Karpas-422 (cell line): ENCODE data around the gene CCDC106. TPM values are rescaled to one million over a fixed set of nuclear protein-coding genes. Genes with fewer than 3 reads are reported as not detected.

Experiments used
- DNase-seq: peaks from one replicate; pipeline ENCODE4 v3.0.0-alpha.2; 2015
- H2AFZ ChIP-seq: fragments of 200-600 bp; sonication (generic); 2 replicates; pipeline ENCODE4 v1.6.1; 2014; ENCODE audit warnings: antibody characterized with exemption, low read length, mixed read lengths
- H3K27ac ChIP-seq: fragments of 200-600 bp; sonication (generic); 2 replicates; pipeline ENCODE4 v1.5.1; 2014; ENCODE audit warnings: mild to moderate bottlenecking, low read length, moderate library complexity
- H3K27me3 ChIP-seq: fragments of 200-600 bp; sonication (generic); 2 replicates; pipeline ENCODE4 v1.6.1; 2014; ENCODE audit warnings: low read length, mixed read lengths
- H3K36me3 ChIP-seq: fragments of 200-600 bp; sonication (generic); 2 replicates; pipeline ENCODE4 v1.6.1; 2014; ENCODE audit warnings: low read length, mixed read lengths; ENCODE audit not compliant: insufficient read depth
- H3K4me1 ChIP-seq: fragments of 200-600 bp; sonication (generic); 2 replicates; pipeline ENCODE4 v1.6.1; 2014; ENCODE audit warnings: mild to moderate bottlenecking, low read length, mixed read lengths
- H3K4me2 ChIP-seq: fragments of 200-600 bp; sonication (generic); 2 replicates; pipeline ENCODE4 v1.6.1; 2014; ENCODE audit warnings: low read length, low read depth, mild to moderate bottlenecking; ENCODE audit not compliant: poor library complexity, severe bottlenecking
- H3K4me3 ChIP-seq: fragments of 200-600 bp; sonication (generic); 2 replicates; pipeline ENCODE4 v1.5.1; 2014; ENCODE audit warnings: mild to moderate bottlenecking, antibody characterized with exemption, low read length, mixed read lengths
- H3K79me2 ChIP-seq: fragments of 200-600 bp; sonication (generic); 2 replicates; pipeline ENCODE4 v1.6.1; 2014; ENCODE audit warnings: mild to moderate bottlenecking, low read length, mixed read lengths
- H3K9ac ChIP-seq: fragments of 200-600 bp; sonication (generic); 2 replicates; pipeline ENCODE4 v1.6.0; 2014; ENCODE audit warnings: low read length
- H3K9me2 ChIP-seq: fragments of 200-600 bp; sonication (generic), shearing (Covaris generic); replicated peaks from 2 replicates; pipeline ENCODE4 v1.6.0; 2014; ENCODE audit warnings: mild to moderate bottlenecking, low read length, moderate library complexity; ENCODE audit not compliant: insufficient read depth
- H3K9me3 ChIP-seq: fragments of 300-700, 200-600 bp; sonication (generic); 2 replicates; pipeline ENCODE4 v1.6.1; 2014; ENCODE audit warnings: low read length, mixed read lengths
- H4K20me1 ChIP-seq: fragments of 200-600 bp; sonication (generic); 2 replicates; pipeline ENCODE4 v1.6.1; 2014; ENCODE audit warnings: mild to moderate bottlenecking, antibody characterized with exemption, low read length, low read depth; ENCODE audit not compliant: insufficient read depth
- total RNA-seq: library from RNA; depleted of rRNA; stranded (reverse); fragments of >200 nt; shearing (Covaris generic); gene quantifications from 2 replicates; pipeline ENCODE4 v1.2.3, GENCODE V29; 2014; ENCODE audit warnings: low replicate concordance

CCDC106 gene
- total RNA-seq, 1 experiment from 2014 or later: 26.2 TPM

DNA sequence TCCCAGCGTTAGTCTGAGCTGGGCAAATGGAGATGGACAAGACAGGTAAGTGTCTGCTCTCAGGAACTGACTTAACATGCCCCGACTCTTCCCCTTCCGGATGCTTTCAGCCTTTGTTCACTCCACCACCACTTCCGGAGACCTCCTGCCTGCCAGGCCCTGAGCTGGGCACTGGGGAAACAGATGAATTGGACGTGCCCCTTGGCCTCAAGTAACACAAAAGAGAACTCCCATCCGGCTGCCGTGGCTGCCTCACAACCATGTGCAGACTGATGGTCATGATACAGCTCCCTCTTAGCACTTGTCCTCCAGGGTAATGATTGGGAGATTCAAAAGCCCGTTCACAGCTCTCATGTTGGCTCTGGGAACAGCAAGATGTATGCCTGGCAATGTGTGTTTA lies 30.6 kb upstream of the CCDC106 start:
- peaks cover 8% of the 10 kb centered on the region; the same call in 1 of the 2 replicates for H3K79me2 ChIP-seq
- no peak overlapping the region for H2AFZ ChIP-seq
- no peak overlapping the region for H3K9ac ChIP-seq
- DNase-seq: no peak
- H3K4me1 ChIP-seq: peaks cover 13% of the 10 kb centered on the region
- no peaks in the 10 kb centered on the region for H3K9me3 ChIP-seq
- no peaks in the 10 kb centered on the region for H3K27me3 ChIP-seq
- no peaks in the 10 kb centered on the region for H3K9me2 ChIP-seq
- no peak overlapping the region for H3K4me2 ChIP-seq
- H3K27ac ChIP-seq: no peak overlapping the region
- no peak overlapping the region for H3K4me3 ChIP-seq
- H3K36me3 ChIP-seq: peaks cover 3% of the 10 kb centered on the region; the same call in 1 of the 2 replicates
- 0 out of 2 replicates have a peak, but pooled peaks cover 4% of the 10 kb centered on the region for H4K20me1 ChIP-seq

DNA sequence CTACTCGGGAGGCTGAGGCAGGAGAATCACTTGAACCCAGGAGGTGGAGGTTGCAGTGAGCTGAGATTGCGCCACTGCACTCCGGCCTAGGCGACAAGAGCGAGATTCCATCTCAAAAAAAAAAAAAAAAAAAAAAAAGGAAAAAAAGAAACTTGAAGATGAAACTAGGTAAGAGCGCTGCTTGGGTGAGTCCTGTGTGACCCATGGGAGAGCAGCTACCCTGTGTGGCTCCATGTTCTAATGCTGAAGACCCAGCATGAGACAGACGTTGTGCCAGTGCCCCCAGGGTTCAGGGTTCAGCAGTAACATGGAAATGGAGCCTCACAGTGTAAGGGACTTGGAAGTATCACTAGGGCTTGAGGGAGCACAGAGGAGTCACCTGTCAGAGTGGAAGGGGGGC lies 29.6 kb upstream of the CCDC106 start:
- H3K27me3 ChIP-seq: no peaks in the 10 kb centered on the region
- H3K9me3 ChIP-seq: no peaks in the 10 kb centered on the region
- DNase-seq: peak; percentile 43
- H3K9me2 ChIP-seq: no peaks in the 10 kb centered on the region
- no peak overlapping the region for H3K9ac ChIP-seq
- H3K79me2 ChIP-seq: no peaks in the 10 kb centered on the region
- H3K4me1 ChIP-seq: peaks cover 13% of the 10 kb centered on the region
- H4K20me1 ChIP-seq: no peaks in the 10 kb centered on the region
- no peak overlapping the region for H3K4me2 ChIP-seq
- H3K4me3 ChIP-seq: no peak overlapping the region
- H3K27ac ChIP-seq: no peak overlapping the region
- H2AFZ ChIP-seq: no peak overlapping the region
- peaks cover 3% of the 10 kb centered on the region; the same call in 1 of the 2 replicates for H3K36me3 ChIP-seq

DNA sequence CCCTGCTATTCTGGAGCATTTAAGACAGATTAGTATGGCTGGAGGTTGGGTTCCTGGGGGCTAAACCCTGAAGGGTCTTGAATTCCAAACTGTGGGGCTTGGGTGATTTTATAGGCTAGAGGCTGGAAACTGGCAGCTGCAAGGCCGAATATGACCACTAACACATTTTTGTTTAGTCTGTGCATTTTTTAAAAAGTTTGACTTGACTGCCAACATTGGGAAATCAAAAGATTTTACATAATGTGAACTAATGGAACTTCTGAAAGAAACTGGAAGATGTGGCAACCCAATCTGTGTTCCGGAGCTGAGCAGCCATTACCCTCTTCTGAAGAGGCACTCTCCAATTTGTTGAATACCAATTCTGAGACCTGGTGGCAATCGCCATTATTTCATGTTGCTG lies 28.7 kb upstream of the CCDC106 start:
- Histone ChIP-seq H3K4me2 (no peak overlapping the region), H3K36me3 (peaks cover 3% of the 10 kb centered on the region; the same call in 1 of the 2 replicates), H3K79me2 (no peaks in the 10 kb centered on the region), H3K9ac (no peak overlapping the region), H3K9me2 (no peaks in the 10 kb centered on the region), H3K4me1 (peaks cover 13% of the 10 kb centered on the region), H3K27me3 (no peaks in the 10 kb centered on the region), H2AFZ (no peak overlapping the region), H3K9me3 (no peaks in the 10 kb centered on the region), H3K4me3 (no peak overlapping the region), H4K20me1 (no peaks in the 10 kb centered on the region), H3K27ac (no peak overlapping the region)
- peak; percentile 40 for DNase-seq

DNA sequence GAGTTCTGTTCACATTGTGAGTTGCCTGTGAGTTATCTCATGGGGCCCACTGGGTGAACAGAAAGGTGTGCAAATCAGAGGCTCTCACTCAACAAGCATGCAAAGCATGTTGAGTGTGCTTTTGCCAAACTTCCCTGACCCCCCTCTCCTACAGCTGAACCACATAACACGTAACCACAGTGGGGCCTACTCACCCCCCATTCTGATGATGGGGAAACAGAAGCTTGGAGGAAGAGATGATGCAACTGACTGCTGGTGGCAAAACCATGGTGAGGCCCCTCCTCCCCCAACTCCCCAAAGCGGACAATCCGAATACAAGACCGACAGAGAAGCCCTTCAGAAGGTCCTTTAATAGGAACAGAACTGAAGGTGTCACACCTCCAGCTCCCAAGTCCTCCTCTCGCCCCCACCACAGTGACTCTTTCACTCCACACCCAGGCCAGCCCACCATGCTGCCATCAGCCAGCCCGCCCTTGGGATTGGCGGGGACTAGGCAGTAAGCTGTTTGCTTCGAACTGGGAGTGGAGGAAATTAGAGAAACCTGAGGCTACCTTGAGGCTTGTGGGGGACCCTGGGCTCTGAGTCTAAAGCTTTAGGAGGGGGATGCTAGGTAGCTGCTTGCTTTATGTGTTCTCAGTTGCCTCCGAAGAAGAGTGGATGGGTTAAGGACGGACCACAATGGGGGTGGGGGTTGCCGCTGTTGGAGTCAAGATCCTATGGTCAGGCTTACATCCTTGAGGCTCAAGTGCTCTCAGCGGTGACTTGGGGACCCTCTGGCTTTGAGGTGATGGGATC lies 27.4 kb upstream of the CCDC106 start:
- H3K36me3 ChIP-seq: peaks cover 3% of the 10 kb centered on the region; the same call in 1 of the 2 replicates
- no peaks in the 10 kb centered on the region for H3K27me3 ChIP-seq
- no peaks in the 10 kb centered on the region for H3K9me3 ChIP-seq
- H4K20me1 ChIP-seq: no peaks in the 10 kb centered on the region
- DNase-seq: peak; percentile 40
- H3K9ac ChIP-seq: no peak overlapping the region
- peak overlapping the region; percentile 15; the same call in 1 of the 2 replicates for H3K27ac ChIP-seq
- H3K79me2 ChIP-seq: no peaks in the 10 kb centered on the region
- no peaks in the 10 kb centered on the region for H3K9me2 ChIP-seq
- H3K4me2 ChIP-seq: no peak overlapping the region
- no peak overlapping the region for H2AFZ ChIP-seq
- no peak overlapping the region for H3K4me3 ChIP-seq
- peaks cover 20% of the 10 kb centered on the region for H3K4me1 ChIP-seq

DNA sequence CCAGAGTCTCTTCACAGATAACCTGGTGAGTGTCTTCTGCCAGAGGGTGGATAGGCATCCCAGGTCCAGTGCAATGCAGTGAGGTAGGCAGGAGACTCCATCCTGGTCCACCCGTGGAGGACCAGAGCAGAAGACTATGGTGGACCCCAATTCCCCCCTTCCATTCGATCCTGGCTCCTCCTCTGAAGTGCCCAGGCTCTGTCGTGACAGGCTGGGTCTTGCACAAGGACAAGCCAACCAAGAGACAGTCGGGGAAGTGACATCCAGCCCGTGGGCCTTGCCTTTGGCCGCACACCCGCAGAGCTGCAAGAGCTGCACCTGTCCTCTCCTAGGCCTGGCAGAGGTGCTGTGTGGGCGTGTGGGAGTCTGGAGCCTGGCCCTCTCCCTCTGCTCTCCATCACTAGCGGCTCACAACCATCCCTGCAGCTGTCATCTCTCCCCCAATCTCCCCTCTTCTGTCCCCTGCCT lies 26.8 kb upstream of the CCDC106 start:
- H2AFZ ChIP-seq: no peak overlapping the region
- H3K4me1 ChIP-seq: peaks cover 20% of the 10 kb centered on the region
- no peaks in the 10 kb centered on the region for H3K79me2 ChIP-seq
- no peak overlapping the region for H3K27ac ChIP-seq
- no peak overlapping the region for H3K9ac ChIP-seq
- H4K20me1 ChIP-seq: no peaks in the 10 kb centered on the region
- H3K36me3 ChIP-seq: peaks cover 3% of the 10 kb centered on the region; the same call in 1 of the 2 replicates
- no peak overlapping the region for H3K4me3 ChIP-seq
- H3K9me3 ChIP-seq: no peaks in the 10 kb centered on the region
- no peaks in the 10 kb centered on the region for H3K9me2 ChIP-seq
- H3K27me3 ChIP-seq: no peaks in the 10 kb centered on the region
- peak; percentile 43 for DNase-seq
- no peak overlapping the region for H3K4me2 ChIP-seq

DNA sequence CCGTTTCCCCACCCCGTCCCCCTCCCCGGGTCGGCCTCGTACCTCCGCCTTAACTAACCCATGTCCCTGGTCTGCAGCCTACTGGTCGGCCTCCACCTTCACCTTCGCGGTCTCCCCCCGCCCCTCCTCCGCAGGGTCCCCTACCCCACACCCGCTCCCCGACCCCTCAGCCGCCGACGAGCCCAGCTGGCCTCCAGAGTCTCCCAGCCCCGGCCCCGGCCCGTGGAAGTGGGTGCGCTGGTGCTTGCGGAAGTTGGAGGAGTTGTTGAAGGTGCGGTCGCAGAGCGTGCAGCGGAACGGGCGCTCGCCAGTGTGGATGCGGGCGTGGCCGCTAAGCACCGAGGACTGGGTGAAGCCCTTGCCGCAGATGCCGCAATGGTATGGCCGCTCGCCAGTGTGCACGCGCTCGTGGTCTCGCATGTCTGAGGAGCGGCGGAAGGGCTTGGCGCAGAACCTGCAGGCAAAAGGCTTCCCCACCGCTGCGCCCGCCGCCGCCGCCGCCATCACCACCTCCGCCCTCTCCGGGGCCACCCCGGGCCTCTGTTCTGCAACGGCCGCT lies 26.3 kb upstream of the CCDC106 start:
- no peak overlapping the region for H3K4me2 ChIP-seq
- H3K4me1 ChIP-seq: peaks cover 20% of the 10 kb centered on the region
- H3K27ac ChIP-seq: no peak overlapping the region
- H3K9me2 ChIP-seq: no peaks in the 10 kb centered on the region
- H2AFZ ChIP-seq: no peak overlapping the region
- H3K4me3 ChIP-seq: no peak overlapping the region
- no peak for DNase-seq
- no peaks in the 10 kb centered on the region for H4K20me1 ChIP-seq
- no peak overlapping the region for H3K9ac ChIP-seq
- H3K36me3 ChIP-seq: peaks cover 3% of the 10 kb centered on the region; the same call in 1 of the 2 replicates
- H3K9me3 ChIP-seq: no peaks in the 10 kb centered on the region
- H3K27me3 ChIP-seq: no peaks in the 10 kb centered on the region
- no peaks in the 10 kb centered on the region for H3K79me2 ChIP-seq

DNA sequence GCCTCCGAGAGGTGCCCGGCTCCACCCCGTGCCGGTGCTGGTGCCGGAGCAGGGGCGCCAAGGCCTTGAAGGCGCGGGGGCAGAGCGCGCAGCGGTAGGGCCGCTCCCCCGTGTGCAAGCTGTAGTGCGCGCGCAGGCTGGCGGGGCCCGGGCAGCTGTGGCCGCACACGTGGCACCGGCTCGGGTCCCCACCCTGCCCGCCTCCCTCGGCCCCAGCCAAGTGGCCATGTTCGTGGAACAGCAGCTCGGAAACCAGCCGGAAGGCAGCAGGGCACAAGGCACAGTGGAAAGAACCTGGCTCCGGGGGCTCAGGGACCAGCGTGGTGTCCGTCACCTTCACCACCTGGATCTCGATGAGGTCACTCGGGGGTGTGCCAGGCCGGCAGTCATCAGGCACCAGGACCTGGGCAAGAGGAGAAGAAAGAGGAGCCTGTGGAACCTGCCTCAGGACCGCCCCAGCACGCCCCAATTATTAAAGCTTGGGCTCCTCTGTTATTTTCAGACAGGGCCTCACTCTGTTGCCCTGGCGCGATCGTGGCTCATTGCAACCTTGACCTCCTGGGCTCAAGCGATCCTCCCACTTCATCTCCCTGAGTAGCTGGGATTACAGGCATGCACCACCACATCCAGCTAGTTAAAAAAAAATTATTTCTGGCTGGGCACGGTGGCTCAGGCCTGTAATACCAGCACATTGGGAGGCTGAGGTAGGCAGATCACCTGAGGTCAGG lies 25.6 kb upstream of the CCDC106 start:
- H3K9me3 ChIP-seq: no peaks in the 10 kb centered on the region
- no peak overlapping the region for H3K27ac ChIP-seq
- H3K4me2 ChIP-seq: no peak overlapping the region
- H4K20me1 ChIP-seq: no peaks in the 10 kb centered on the region
- no peak overlapping the region for H3K4me3 ChIP-seq
- peaks cover 20% of the 10 kb centered on the region for H3K4me1 ChIP-seq
- H2AFZ ChIP-seq: no peak overlapping the region
- H3K79me2 ChIP-seq: no peaks in the 10 kb centered on the region
- H3K9me2 ChIP-seq: no peaks in the 10 kb centered on the region
- no peak overlapping the region for H3K9ac ChIP-seq
- no peak for DNase-seq
- H3K36me3 ChIP-seq: peaks cover 3% of the 10 kb centered on the region; the same call in 1 of the 2 replicates
- no peaks in the 10 kb centered on the region for H3K27me3 ChIP-seq

DNA sequence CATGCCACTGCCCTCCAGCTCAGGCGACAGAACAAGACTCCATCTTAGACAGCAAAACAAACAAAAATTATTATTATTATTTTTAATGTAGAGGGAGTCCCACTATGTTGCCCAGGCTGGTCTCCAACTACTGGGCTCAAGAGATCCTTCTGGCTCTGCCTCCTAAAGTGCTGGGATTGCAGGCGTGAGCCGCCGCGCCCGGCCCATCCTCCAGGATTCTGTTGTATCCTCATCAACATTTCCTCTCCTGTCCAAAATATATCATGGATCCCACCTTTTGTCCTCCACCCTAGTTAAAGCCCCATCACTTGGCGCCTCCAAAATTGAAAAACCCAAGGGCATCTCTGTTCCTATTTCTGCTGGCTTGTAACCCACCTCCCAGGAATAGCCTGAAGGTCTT lies 24.9 kb upstream of the CCDC106 start:
- H3K4me2 ChIP-seq: no peak overlapping the region
- no peaks in the 10 kb centered on the region for H3K27me3 ChIP-seq
- no peak for DNase-seq
- no peaks in the 10 kb centered on the region for H3K9me2 ChIP-seq
- H3K36me3 ChIP-seq: peaks cover 3% of the 10 kb centered on the region; the same call in 1 of the 2 replicates
- H2AFZ ChIP-seq: no peak overlapping the region
- no peak overlapping the region for H3K9ac ChIP-seq
- no peaks in the 10 kb centered on the region for H4K20me1 ChIP-seq
- H3K4me3 ChIP-seq: no peak overlapping the region
- no peak overlapping the region for H3K27ac ChIP-seq
- H3K79me2 ChIP-seq: no peaks in the 10 kb centered on the region
- peaks cover 20% of the 10 kb centered on the region for H3K4me1 ChIP-seq
- H3K9me3 ChIP-seq: no peaks in the 10 kb centered on the region
